ENCODE measurements around the gene CYP17A1. TPM values are rescaled to one million over a fixed set of nuclear protein-coding genes. Genes with fewer than 3 reads are reported as not detected.

The CYP17A1 gene
- total RNA-seq, 1 donor from 2014 or later, result 0.54 TPM

GRCh38 chr10:102804382-102805055 is 32.7 kb downstream of the CYP17A1 start:
- no peaks in the 10 kb centered on the region for H3K27me3 Mint-ChIP-seq (ENCODE audit: low read depth)
- peak overlapping the region; percentile 68 for H3K27ac Mint-ChIP-seq
- no peak overlapping the region for H3K4me3 Mint-ChIP-seq
- H3K36me3 Mint-ChIP-seq, result peaks cover 26% of the 10 kb centered on the region
- DNase-seq (ENCODE audit: low spot score in 2 of 2, unreplicated experiment in 2 of 2), result no peak
- H3K4me1 Mint-ChIP-seq, result peaks cover 60% of the 10 kb centered on the region
- no peak for TF ChIP-seq CTCF (IDR thresholded peaks at IDR 0.05; ENCODE audit: unreplicated experiment)
- H3K9me3 Mint-ChIP-seq, result peaks cover 5% of the 10 kb centered on the region

- DNase-seq (ENCODE audit: low spot score in 2 of 2, unreplicated experiment in 2 of 2), result no peak
- H3K27me3 Mint-ChIP-seq (ENCODE audit: low read depth), result no peaks in the 10 kb centered on the region
- peaks cover 5% of the 10 kb centered on the region for H3K9me3 Mint-ChIP-seq
- peaks cover 52% of the 10 kb centered on the region for H3K4me1 Mint-ChIP-seq
- H3K4me3 Mint-ChIP-seq, result no peak overlapping the region
- H3K36me3 Mint-ChIP-seq, result peaks cover 30% of the 10 kb centered on the region
- H3K27ac Mint-ChIP-seq, result peak overlapping the region; percentile 98
- no peak for TF ChIP-seq CTCF (IDR thresholded peaks at IDR 0.05; ENCODE audit: unreplicated experiment)
These were observed 34.2 kb downstream of the CYP17A1 start for GRCh38 chr10:102802920-102803534.

- no peak for TF ChIP-seq CTCF (IDR thresholded peaks at IDR 0.05; ENCODE audit: unreplicated experiment)
- Mint-ChIP-seq H3K4me1 (peaks cover 53% of the 10 kb centered on the region), H3K9me3 (peaks cover 5% of the 10 kb centered on the region), H3K36me3 (peaks cover 32% of the 10 kb centered on the region), H3K27ac (peak overlapping the region; percentile 98), H3K4me3 (no peak overlapping the region), H3K27me3 (ENCODE audit: low read depth) (no peaks in the 10 kb centered on the region)
- no peak for DNase-seq (ENCODE audit: low spot score in 2 of 2, unreplicated experiment in 2 of 2)
These were observed 35.2 kb downstream of the CYP17A1 start for GRCh38 chr10:102801978-102802377.

GRCh38 chr10:102801496-102801895 is 35.7 kb downstream of the CYP17A1 start:
- TF ChIP-seq CTCF (IDR thresholded peaks at IDR 0.05; ENCODE audit: unreplicated experiment), result no peak
- no peak for DNase-seq (ENCODE audit: low spot score in 2 of 2, unreplicated experiment in 2 of 2)
- peak overlapping the region; percentile 91 for H3K27ac Mint-ChIP-seq
- H3K9me3 Mint-ChIP-seq, result peaks cover 5% of the 10 kb centered on the region
- H3K4me3 Mint-ChIP-seq, result no peak overlapping the region
- peaks cover 54% of the 10 kb centered on the region for H3K4me1 Mint-ChIP-seq
- no peaks in the 10 kb centered on the region for H3K27me3 Mint-ChIP-seq (ENCODE audit: low read depth)
- peaks cover 29% of the 10 kb centered on the region for H3K36me3 Mint-ChIP-seq

GRCh38 chr10:102800611-102801335 is 36.4 kb downstream of the CYP17A1 start:
- Mint-ChIP-seq H3K27ac (peak overlapping the region; percentile 91), H3K9me3 (peaks cover 5% of the 10 kb centered on the region), H3K4me1 (peaks cover 57% of the 10 kb centered on the region), H3K36me3 (peaks cover 27% of the 10 kb centered on the region), H3K4me3 (no peak overlapping the region), H3K27me3 (ENCODE audit: low read depth) (no peaks in the 10 kb centered on the region)
- no peak for TF ChIP-seq CTCF (IDR thresholded peaks at IDR 0.05; ENCODE audit: unreplicated experiment)
- DNase-seq (ENCODE audit: low spot score in 2 of 2, unreplicated experiment in 2 of 2), result no peak

Measured in mesothelial cell of epicardium (in vitro differentiated cells).